Endometrial microvascular endothelial cells (primary cell): ENCODE results near the gene OR4C5. TPM values are rescaled to one million over a fixed set of nuclear protein-coding genes. Genes with fewer than 3 reads are reported as not detected.
"Not testable (repeated sequence)": the region's sequence is repeated elsewhere in the genome, so short reads cannot be mapped to it uniquely, and the experiment has no call there.

Experiments
- in situ Hi-C: cut with HindIII; loops from 2 replicates; pipeline ENCODE4 v1.10.0; 2017; ENCODE audit warnings: low sequenced_read_pairs, low pct_unique_long_range_greater_than_20kb; ENCODE audit errors: inconsistent ontology term
- total RNA-seq: library from RNA; depleted of rRNA; stranded (reverse); fragments of >200 nt; gene quantifications from one replicate; pipeline ENCODE4 v1.2.3, GENCODE V29; 2015; ENCODE audit errors: inconsistent ontology term

Gene OR4C5
- total RNA-seq, result not detected

DNA sequence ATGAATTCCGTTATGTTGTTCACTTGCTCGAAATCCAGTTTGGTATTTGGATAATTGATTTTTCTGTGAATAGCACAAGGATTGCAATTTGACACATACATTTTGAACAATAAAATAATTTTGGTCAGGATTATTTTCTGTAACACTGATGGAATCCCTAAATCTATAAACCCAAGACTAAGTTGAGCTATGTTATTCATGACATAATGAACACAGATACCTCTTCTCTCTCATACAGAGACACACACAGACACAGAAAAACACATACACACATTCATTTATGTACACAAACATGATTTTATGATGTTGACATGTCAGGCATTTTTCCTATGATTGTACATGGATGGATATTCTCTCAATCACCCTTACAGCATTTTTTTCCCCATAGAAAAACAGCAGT, at the start of gene OR4C5:
Gene OR4C5 (minus strand): TSS at position 101 of the 400 bp plus-strand sequence. CDS start 0 bp downstream, at position 101.
- in situ Hi-C loops, result no loop called here

DNA sequence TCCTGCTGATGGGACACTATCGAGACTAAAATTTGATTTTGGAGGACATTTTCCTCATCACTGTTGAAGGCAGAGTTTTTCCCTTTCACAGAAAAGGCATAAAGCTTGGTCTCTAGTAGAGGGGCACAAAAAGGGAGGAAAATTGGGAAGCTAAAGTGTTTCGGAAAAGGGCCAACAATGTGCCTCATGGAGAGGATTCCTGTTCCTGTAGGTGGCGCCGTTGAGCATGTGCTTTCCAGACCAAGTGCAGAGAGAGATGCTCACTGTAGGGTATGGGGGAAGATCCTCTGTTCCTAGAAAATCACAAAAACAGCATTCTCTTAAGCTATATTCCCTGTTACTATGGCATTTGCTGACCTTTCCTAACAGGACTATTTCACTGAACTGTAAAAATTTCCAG, 18.4 kb upstream of the OR4C5 start:
- in situ Hi-C loops, result no loop called here

DNA sequence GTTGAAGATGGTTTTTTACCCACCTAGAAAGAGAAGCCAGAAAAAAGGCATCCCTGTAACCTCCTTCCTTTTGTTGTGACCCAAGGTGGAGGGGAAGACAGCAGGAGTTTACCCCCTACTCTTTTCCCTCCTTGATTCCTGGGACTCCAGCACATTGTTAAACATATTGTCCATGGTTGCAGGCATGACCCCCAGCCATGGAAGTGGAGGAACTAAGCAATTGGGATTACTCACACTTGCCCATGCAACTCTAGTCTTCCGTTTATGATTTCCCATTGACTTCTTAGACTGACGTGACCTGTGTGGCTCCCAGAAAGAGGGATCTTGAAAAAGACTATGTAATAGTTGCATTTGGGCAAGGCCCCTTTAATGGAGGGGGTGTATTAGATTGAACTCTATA, 17.9 kb upstream of the OR4C5 start:
- in situ Hi-C loops, result not testable (repeated sequence)

DNA sequence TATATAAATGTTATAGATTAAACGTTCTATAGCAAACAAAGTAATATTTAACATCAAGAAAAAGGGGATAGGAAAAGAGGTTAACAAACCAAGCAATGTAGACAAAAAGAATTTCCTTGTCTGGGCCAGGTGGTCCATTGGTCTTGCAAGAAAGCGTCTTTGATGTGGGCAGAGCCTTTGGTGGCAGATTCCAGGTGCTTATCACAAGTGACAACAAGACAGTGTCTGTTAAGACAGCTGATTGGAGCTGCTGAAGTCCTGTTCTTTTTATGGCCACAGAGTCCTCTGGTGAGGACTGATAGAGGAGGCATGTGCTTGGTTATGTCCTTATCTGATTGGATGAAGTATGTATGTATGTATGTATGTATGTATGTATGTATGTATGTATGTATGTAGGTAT, 5.0 kb downstream of the OR4C5 start:
- in situ Hi-C loops, result not testable (repeated sequence)

DNA sequence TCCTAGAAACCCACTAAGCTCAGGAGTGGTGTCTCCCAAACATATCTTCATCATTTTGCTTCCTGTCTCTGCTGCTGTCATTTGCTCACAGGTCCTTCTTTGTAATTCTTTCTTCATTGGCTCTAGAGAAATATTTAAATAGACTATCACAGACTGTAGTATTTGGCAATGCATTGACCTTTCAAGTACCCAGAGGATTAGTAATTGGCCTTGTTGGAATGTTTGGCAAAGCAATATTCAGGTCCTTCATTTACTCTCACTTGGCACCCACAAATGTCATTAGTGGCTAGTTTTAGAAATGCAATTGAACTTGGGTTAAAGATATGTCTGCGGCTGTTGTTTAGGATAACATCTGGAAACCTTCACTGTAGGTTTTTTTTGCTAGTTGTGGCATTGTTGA, 11.6 kb downstream of the OR4C5 start:
- in situ Hi-C loops, result no loop called here

DNA sequence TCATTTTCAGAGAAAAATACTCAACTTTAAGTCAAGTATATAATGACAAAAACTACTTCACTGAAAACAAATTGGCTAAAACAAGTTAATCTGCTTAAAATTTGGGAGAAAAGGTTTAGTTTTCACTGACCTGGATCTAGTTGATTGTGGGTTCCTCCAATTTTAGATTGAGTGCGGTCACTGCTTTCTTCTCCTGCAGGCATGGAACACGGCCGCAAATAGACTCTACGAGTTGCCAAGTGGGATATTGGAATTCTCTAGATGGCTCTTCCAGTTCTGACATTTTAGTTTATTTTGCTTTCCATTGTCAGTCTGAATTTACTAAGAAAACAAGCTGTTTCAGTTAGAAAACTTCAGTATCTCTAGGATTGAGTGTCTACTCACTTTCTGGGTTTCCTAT, 12.3 kb downstream of the OR4C5 start:
- in situ Hi-C loops, result no loop called here

DNA sequence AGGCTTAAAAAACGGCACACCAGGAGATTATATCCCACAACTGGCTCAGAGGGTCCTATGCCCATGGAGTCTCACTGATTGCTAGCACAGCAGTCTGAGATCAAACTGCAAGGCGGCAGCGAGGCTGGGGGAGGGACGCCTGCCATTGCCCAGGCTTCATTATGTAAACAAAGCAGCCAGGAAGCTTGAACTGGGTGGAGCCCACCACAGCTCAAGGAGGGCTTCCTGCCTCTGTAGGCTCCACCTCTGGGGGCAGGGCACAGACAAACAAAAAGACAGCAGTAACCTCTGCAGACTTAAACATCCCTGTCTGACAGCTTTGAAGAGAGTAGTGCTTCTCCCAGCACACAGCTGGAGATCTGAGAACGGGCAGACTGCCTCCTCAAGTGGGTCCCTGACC, 20.0 kb downstream of the OR4C5 start:
- in situ Hi-C loops, result not testable (repeated sequence)

DNA sequence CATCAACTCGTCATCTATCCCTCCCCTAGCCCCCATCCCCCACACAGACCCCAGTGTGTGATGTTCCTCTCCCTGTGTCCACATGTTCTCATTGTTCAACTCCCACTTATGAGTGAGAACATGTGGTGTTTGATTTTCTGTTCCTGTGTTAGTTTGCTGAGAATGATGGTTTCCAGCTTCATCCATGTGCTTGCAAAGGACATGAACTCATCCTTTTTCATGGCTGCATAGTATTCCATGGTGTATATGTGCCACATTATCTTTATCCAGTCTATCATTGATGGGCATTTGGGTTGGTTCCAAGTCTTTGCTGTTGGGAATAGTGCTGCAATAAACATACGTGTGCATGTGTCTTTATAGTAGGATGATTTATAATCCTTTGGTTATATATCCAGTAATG, 23.8 kb downstream of the OR4C5 start:
- in situ Hi-C loops, result not testable (repeated sequence)

DNA sequence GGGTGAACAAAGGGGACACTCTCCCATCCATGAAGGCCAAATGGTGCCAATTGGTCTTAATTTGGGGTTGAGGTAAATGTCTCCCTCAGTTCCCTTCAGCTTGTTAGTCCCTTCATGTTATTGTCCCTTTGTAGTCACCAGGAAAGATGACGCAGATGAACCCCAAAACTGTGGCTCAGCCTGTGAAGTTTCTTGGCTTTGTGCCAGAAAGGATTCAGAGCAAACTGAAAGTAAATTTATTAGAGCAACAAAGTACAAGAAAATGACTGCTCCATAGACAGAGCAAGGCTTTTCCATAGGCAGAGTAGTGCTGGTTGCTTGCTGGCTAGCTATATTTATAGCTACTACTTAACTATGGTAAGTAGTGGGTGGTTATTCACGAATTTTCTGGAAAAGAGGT, 24.8 kb downstream of the OR4C5 start:
- in situ Hi-C loops, result no loop called here

DNA sequence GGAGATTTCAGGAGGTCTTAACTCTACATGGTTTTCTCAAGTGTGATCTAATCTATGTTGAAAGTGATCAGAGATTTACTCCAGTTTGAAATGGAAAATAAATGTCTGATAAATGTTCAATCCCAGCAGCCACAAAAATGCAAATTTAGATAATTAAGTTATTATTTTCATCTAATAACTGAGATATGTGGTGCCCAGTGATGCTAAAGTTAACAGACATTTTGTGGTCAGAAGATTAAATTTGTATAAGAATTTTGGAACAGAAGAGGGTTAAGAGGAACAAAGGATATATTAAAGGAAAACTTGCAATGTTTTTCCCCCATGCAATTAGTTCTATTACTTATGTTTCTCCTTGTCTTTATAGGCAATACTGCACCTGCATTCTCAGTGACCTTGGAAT, 41.6 kb downstream of the OR4C5 start, which contains the start of gene OR4C3:
Gene OR4C3 (plus strand): TSS at position 301 of the 400 bp plus-strand sequence. CDS start 102 bp downstream, outside the sequence.
- in situ Hi-C loops, result not testable (repeated sequence)

DNA sequence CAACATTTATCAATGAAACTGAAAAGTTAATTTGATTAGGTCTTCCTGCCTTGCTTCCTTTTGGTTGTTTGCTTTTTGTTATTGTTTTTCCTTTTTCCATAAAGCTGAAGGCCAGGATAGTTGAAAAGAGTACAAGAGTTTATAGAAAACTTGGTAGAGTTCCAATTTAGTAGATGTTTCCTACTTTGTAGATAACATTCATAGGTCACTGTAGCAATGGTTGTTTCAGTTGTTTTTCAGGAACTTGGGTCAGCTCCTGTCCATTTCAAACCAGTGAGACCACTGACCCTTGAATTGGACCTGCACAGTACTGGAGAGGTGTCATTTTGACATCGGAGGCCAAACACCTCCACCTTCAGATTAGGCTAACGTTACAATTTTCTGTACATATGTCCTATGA, 46.5 kb downstream of the OR4C5 start:
- in situ Hi-C loops, result not testable (repeated sequence)

Other genes starting within 250 kb of the OR4C5 start
- not detected for gene OR4B1, start 149.7 kb downstream of the OR4C5 start, total RNA-seq
- gene OR4X2, start 121.4 kb downstream of the OR4C5 start, total RNA-seq, result not detected
- gene OR4X1, start 102.6 kb downstream of the OR4C5 start, total RNA-seq, result not detected
- gene OR4S1, start 60.2 kb downstream of the OR4C5 start, total RNA-seq, result not detected
- gene OR4C3, start 41.5 kb downstream of the OR4C5 start, total RNA-seq, result not detected
- gene OR4A47, start 122.3 kb upstream of the OR4C5 start, total RNA-seq, result not detected